GM13976 (cell line): Measurements from ENCODE around the gene HERC2.

Source experiments
- DNase-seq: peaks from one replicate; pipeline ENCODE4 v3.0.0; 2012; ENCODE audit warnings: low spot score
- in situ Hi-C: fragments of 300-500 bp; cut with MboI; formaldehyde crosslinking; loops from one replicate; pipeline ENCODE4 v1.12.0; 2022; ENCODE audit warnings: low sequenced_read_pairs, mixed read lengths, inconsistent platforms; ENCODE audit not compliant: unreplicated experiment
- TF ChIP-seq, protein P1 (sequence below): IDR thresholded peaks from 2 replicates; pipeline ENCODE4 v1.5.1; 2012; ENCODE audit warnings: borderline replicate concordance, mild to moderate bottlenecking; ENCODE audit not compliant: insufficient read depth; ENCODE audit errors: extremely low read depth, missing control alignments, control extremely low read depth

HERC2 gene

DNA sequence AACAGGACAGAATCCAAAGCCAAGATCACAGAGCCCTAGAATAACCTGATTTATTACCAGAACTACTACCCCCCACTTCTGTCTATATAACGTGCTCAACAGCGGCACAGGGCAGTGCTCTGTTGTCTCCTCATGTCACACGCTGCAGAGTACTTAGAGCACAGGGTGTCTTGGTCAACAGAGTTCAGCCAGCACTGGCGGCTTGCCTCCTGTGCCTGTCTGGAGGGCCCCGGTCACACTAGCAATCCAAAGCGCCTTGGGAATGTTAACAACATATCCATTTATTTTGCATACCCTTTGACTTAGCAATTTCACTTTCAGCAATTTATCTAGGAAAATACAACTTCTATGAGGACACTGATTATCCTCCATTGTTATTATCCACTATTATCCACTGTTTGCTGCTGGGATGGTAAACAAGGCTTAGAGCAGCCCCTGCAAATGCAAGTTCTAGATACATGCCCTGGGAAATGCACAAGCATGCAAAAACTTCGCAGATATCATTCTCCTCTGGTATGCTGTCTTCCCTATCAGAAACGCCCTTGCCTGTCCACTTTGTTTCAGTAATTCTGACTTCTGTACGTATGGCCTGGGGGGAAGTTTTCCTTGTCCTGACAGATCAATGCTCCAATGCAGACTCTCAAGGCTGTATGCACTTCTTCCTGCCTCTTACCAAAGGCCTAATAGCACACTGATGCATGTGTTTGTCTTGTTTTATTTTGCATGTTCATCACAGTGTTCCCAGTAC lies 136.7 kb downstream of the HERC2 start:
- TF ChIP-seq, protein P1, sequence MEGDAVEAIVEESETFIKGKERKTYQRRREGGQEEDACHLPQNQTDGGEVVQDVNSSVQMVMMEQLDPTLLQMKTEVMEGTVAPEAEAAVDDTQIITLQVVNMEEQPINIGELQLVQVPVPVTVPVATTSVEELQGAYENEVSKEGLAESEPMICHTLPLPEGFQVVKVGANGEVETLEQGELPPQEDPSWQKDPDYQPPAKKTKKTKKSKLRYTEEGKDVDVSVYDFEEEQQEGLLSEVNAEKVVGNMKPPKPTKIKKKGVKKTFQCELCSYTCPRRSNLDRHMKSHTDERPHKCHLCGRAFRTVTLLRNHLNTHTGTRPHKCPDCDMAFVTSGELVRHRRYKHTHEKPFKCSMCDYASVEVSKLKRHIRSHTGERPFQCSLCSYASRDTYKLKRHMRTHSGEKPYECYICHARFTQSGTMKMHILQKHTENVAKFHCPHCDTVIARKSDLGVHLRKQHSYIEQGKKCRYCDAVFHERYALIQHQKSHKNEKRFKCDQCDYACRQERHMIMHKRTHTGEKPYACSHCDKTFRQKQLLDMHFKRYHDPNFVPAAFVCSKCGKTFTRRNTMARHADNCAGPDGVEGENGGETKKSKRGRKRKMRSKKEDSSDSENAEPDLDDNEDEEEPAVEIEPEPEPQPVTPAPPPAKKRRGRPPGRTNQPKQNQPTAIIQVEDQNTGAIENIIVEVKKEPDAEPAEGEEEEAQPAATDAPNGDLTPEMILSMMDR = no peak
- no peak for DNase-seq
- in situ Hi-C loops = no loop called here

DNA sequence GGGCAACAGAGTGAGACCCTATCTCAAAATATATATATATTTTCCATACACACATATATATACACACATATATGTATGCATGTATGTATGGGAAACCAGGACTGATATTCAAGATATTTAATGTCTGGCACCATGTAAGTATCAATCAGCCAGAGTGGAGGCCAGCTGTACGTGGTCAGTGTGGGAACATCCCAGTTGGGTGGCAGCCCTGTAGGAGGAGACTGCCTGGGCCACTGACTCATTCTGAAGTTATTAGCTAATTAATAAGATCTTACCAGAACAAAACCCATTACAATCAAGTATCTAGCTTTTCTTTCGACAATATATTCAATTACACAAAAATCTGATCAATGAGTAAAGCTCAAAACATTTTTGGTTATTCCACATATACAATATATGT lies 137.8 kb downstream of the HERC2 start:
- TF ChIP-seq, protein P1 = no peak
- in situ Hi-C loops = no loop called here
- DNase-seq = no peak

- no peak for DNase-seq
- in situ Hi-C loops = no loop called here
- TF ChIP-seq, protein P1 = no peak
Measured at GRCh38 chr15:28182731-28183130, 139.2 kb downstream of the HERC2 start.

DNA sequence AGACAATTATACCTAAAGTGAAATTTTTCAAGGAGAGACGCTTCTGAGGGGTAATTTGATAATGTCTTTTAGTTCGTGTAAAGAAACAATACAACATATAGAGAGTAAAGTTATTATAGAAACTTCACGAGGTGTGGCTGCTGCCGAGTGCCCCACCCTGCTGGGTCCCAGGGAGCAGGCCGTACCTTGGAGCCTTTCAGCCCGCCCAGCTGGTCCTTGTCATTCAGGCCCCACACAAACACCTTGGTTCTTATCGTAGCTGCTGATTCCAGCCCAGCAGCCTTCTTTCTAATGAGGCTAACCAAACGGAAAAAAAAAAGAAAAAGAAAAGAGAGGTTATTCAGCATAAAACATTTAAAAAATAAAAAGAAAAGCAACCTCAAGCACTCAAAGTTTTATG lies 139.8 kb downstream of the HERC2 start:
- in situ Hi-C loops = no loop called here
- DNase-seq = no peak
- TF ChIP-seq, protein P1 = no peak

GRCh38 chr15:28181366-28181765 lies 140.6 kb downstream of the HERC2 start:
- in situ Hi-C loops = no loop called here
- TF ChIP-seq, protein P1 = no peak
- DNase-seq = no peak

DNA sequence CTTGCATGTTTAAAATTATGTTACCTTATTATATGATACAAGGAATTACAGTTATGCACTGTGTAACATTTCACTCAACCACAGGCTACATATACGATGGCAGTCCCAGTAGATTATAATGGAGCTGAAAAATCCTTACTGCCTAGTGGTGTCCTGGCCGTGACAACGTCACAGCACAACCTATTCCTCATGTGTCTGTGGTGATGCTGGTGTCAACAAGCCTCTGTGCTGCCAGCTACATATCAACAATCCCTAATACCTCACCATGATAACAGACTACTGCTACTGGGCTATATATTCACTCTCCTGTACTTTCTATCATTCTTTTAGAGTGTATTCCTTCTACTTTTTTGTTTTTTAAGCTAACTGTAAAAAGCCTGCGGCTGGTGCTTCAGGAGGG lies 142.7 kb downstream of the HERC2 start:
- TF ChIP-seq, protein P1 = no peak
- in situ Hi-C loops = no loop called here
- DNase-seq = no peak

GRCh38 chr15:28178727-28179126 lies 143.3 kb downstream of the HERC2 start:
- TF ChIP-seq, protein P1 = no peak
- DNase-seq = no peak
- in situ Hi-C loops = no loop called here
